Measurements from ENCODE around the gene ABCC3. TPM values are rescaled to one million over a fixed set of nuclear protein-coding genes. Genes with fewer than 3 reads are reported as not detected.

Gene ABCC3
- total and polyA plus RNA-seq, 2 donors (not counting 3 experiments of a cell fraction or from before 2014, with no cell fraction given): 1.1 to 2.6 TPM

DNA sequence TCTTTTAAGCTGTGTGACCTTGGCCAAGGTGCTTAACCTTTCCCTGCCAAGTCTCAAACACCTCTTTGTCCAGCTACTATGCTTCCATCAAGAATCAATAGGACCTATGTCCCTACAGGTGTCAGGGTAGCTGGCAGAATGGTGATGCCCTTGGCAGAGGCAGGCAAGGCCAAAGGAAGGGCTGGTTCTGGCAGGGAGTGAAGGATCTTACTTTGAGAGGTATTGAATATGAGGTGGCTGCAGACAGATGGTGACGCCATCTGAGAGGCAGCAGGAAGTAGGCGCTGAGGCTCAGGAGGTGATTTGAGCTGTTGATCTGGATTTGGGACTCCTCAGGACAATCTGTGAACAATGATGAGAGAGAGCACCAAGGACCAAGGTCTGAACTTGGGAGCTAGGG, 12.5 kb downstream of the ABCC3 start:
- CTCF ChIA-PET: interaction anchor here (1.5 to 2.0 kb wide), 2 partner anchors 13 to 47 kb away, joined by 3 to 5 read pairs; no protein-coding TSS in a partner anchor
- H4K20me1 ChIP-seq (replicated peaks; ENCODE audit: control insufficient read depth, extremely low read depth, insufficient read depth, low read length): no peaks in the 10 kb centered on the region
- dilution Hi-C loops (cut with MboI; ENCODE audit: extremely low pct_ligation_motif_present, low sequenced_read_pairs) (no loop called here), intact Hi-C loops (cut with micrococcal nuclease) (no loop called here)
- no peaks in the 10 kb centered on the region for H3K27me3 ChIP-seq (ENCODE audit: control insufficient read depth in 2 of 2, insufficient read depth in 2 of 2, low read length in 2 of 2)
- no peaks in the 10 kb centered on the region for H3K36me3 ChIP-seq (ENCODE audit: control insufficient read depth in 2 of 2, extremely low read depth in 1 of 2, insufficient read depth in 2 of 2, low read length in 2 of 2)
- no peak overlapping the region for H3K9ac ChIP-seq (replicated peaks; ENCODE audit: extremely low read depth, insufficient read depth, low read length)
- no peaks in the 10 kb centered on the region for H3K4me1 ChIP-seq (ENCODE audit: control insufficient read depth, extremely low read depth, insufficient read depth, low read length)
- H3K9me1 ChIP-seq (replicated peaks; ENCODE audit: control insufficient read depth, extremely low read depth, insufficient read depth, low read length): no peaks in the 10 kb centered on the region
- H3K4me3 ChIP-seq (replicated peaks in 1 of 3; ENCODE audit: insufficient read depth in 1 of 3, low read depth in 1 of 3, low read length in 3 of 3): no peak overlapping the region
- no peak for DNase-seq (ENCODE audit: low read depth, low spot score)
- H3K27ac ChIP-seq (ENCODE audit: insufficient read depth, low read depth, low read length): no peak overlapping the region
- FAIRE-seq: no peak
- no TSS peak for BruUV-seq (replicated peaks)
- no peak overlapping the region for H3K4me2 ChIP-seq (ENCODE audit: insufficient read depth, low read length)
- no peaks in the 10 kb centered on the region for H3K9me3 ChIP-seq (replicated peaks; ENCODE audit: control insufficient read depth, insufficient read depth, low read length)
- POLR2A ChIA-PET: interaction anchor here (1.3 kb wide), 1 partner anchor 14 kb away, joined by 4 read pairs; no protein-coding TSS in a partner anchor
- no peak overlapping the region for H2AFZ ChIP-seq (ENCODE audit: low read depth, low read length)
- TF ChIP-seq, protein P1, sequence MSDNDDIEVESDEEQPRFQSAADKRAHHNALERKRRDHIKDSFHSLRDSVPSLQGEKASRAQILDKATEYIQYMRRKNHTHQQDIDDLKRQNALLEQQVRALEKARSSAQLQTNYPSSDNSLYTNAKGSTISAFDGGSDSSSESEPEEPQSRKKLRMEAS (IDR thresholded peaks at IDR 0.05; ENCODE audit: insufficient read depth, insufficient read length): no peak
- TF ChIP-seq POLR2AphosphoS5 (IDR thresholded peaks at IDR 0.05; ENCODE audit: insufficient read depth, low read depth, low read length) (no peak), JUN (IDR thresholded peaks at IDR 0.05; ENCODE audit: borderline replicate concordance, insufficient read depth, insufficient read length, low read depth) (no peak), POLR2A (IDR thresholded peaks at IDR 0.05; ENCODE audit: low read depth, low read length) (no peak), MYC (IDR thresholded peaks at IDR 0.05; ENCODE audit: low read depth, low read length) (no peak), FOS (IDR thresholded peaks at IDR 0.05; ENCODE audit: borderline replicate concordance, insufficient read depth, low read length) (no peak), EZH2 (IDR thresholded peaks at IDR 0.05; ENCODE audit: borderline replicate concordance, low read depth, low read length, severe bottlenecking) (no peak), GATA2 (IDR thresholded peaks at IDR 0.05; ENCODE audit: insufficient read depth, insufficient read length, low read depth, low read length) (no peak)
- TF ChIP-seq, protein P2, sequence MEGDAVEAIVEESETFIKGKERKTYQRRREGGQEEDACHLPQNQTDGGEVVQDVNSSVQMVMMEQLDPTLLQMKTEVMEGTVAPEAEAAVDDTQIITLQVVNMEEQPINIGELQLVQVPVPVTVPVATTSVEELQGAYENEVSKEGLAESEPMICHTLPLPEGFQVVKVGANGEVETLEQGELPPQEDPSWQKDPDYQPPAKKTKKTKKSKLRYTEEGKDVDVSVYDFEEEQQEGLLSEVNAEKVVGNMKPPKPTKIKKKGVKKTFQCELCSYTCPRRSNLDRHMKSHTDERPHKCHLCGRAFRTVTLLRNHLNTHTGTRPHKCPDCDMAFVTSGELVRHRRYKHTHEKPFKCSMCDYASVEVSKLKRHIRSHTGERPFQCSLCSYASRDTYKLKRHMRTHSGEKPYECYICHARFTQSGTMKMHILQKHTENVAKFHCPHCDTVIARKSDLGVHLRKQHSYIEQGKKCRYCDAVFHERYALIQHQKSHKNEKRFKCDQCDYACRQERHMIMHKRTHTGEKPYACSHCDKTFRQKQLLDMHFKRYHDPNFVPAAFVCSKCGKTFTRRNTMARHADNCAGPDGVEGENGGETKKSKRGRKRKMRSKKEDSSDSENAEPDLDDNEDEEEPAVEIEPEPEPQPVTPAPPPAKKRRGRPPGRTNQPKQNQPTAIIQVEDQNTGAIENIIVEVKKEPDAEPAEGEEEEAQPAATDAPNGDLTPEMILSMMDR (IDR thresholded peaks at IDR 0.05; ENCODE audit: extremely low read depth in 1 of 2, insufficient read depth in 1 of 2, low read depth in 1 of 2, low read length in 2 of 2): no peak
- H3K79me2 ChIP-seq (ENCODE audit: control insufficient read depth, insufficient read depth, low read length): no peaks in the 10 kb centered on the region

All from endothelial cell of umbilical vein (primary cell).